Activated naive CD4-positive, alpha-beta T cell treated with anti-CD3 and anti-CD28 coated beads for 36 hours (primary cell): ENCODE measurements around the gene PIGK. TPM values are rescaled to one million over a fixed set of nuclear protein-coding genes. Genes with fewer than 3 reads are reported as not detected.
A peak's percentile ranks its signal among the peaks of the same experiment; 100 is the strongest.

Experiments used
- CTCF ChIA-PET: fragments of 350-600 bp; sonication (Branson Sonifier 250); formaldehyde crosslinking; loops from one replicate; lab custom pipeline; 2021; ENCODE audit warnings: antibody characterized with exemption; lab: Charles Lee
- DNase-seq: peaks from one replicate; pipeline ENCODE4 v3.0.0-alpha.2; 2020
- H3K27ac Mint-ChIP-seq: one replicate; pipeline ENCODE4 v1.8.0; 2021; ENCODE audit warnings: mild to moderate bottlenecking, mixed read lengths
- H3K27me3 Mint-ChIP-seq: one replicate; pipeline ENCODE4 v1.8.0; 2021; ENCODE audit warnings: low read depth, mixed read lengths
- H3K36me3 Mint-ChIP-seq: one replicate; pipeline ENCODE4 v1.8.0; 2021; ENCODE audit warnings: low read depth, mixed read lengths
- H3K4me1 Mint-ChIP-seq: one replicate; pipeline ENCODE4 v1.8.0; 2021; ENCODE audit warnings: low read depth, mixed read lengths
- H3K4me3 Mint-ChIP-seq: one replicate; pipeline ENCODE4 v1.8.0; 2021; ENCODE audit warnings: mild to moderate bottlenecking, moderate library complexity, mixed read lengths
- H3K9me3 Mint-ChIP-seq: one replicate; pipeline ENCODE4 v1.8.0; 2021; ENCODE audit warnings: mixed read lengths
- intact Hi-C: fragments of 100-400 bp; cut with micrococcal nuclease; formaldehyde crosslinking; loops from one replicate; pipeline ENCODE4 v1.15.1; 2023
- total RNA-seq, 2 experiments: library from RNA; stranded (reverse); gene quantifications; one replicate each; pipeline ENCODE4 v1.2.3, GENCODE V29; 2021

Gene PIGK
- total RNA-seq = 10 to 100 TPM; 27.3 to 30.8 TPM

GRCh38 chr1:77219166-77219887, at the start of gene PIGK:
Gene PIGK (minus strand): TSS chr1:77219430. CDS start chr1:77219402, 28 bp downstream.
- Mint-ChIP-seq H3K27ac (peak within 1 kb of the TSS; percentile 94), H3K4me3 (peak within 1 kb of the TSS; percentile 93), H3K9me3 (no peaks in the 10 kb centered on the region), H3K27me3 (no peaks in the 10 kb centered on the region), H3K4me1 (peaks cover 37% of the 10 kb centered on the region), H3K36me3 (peaks cover 23% of the 10 kb centered on the region)
- CTCF ChIA-PET = interaction anchor here (1.3 kb wide), 1 partner anchor 42 kb away, joined by 4 read pairs; no protein-coding TSS in a partner anchor
- intact Hi-C loops = loop anchor here (1.0 to 5.0 kb wide), 10 partner anchors 48 to 1145 kb away; partner anchors contain the start of genes AK5, FUBP1, ST6GALNAC3 and USP33
- peak; percentile 95 for DNase-seq

- Mint-ChIP-seq H3K4me1 (peaks cover 3% of the 10 kb centered on the region), H3K27ac (no peak overlapping the region), H3K4me3 (no peak overlapping the region), H3K9me3 (no peaks in the 10 kb centered on the region), H3K27me3 (no peaks in the 10 kb centered on the region), H3K36me3 (no peaks in the 10 kb centered on the region)
- peak; percentile 29 for DNase-seq
- intact Hi-C loops = loop anchor here (1.0 kb wide), 1 partner anchor 48 kb away; the partner anchor contains the start of gene PIGK
- CTCF ChIA-PET = interaction anchor here (1.5 kb wide), 1 partner anchor 15 kb away, joined by 3 read pairs; the partner anchor contains the start of gene AK5
Measured at GRCh38 chr1:77267035-77267434, 47.8 kb upstream of the PIGK start.

GRCh38 chr1:77265180-77265579, 46.0 kb upstream of the PIGK start:
- no peaks in the 10 kb centered on the region for H3K36me3 Mint-ChIP-seq
- H3K4me3 Mint-ChIP-seq = no peak overlapping the region
- H3K9me3 Mint-ChIP-seq = no peaks in the 10 kb centered on the region
- no peaks in the 10 kb centered on the region for H3K4me1 Mint-ChIP-seq
- no peak overlapping the region for H3K27ac Mint-ChIP-seq
- intact Hi-C loops = no loop called here
- DNase-seq = no peak
- H3K27me3 Mint-ChIP-seq = no peaks in the 10 kb centered on the region
- CTCF ChIA-PET = interaction anchor here (0.6 kb wide), 1 partner anchor 17 kb away, joined by 3 read pairs; no protein-coding TSS in a partner anchor

DNA sequence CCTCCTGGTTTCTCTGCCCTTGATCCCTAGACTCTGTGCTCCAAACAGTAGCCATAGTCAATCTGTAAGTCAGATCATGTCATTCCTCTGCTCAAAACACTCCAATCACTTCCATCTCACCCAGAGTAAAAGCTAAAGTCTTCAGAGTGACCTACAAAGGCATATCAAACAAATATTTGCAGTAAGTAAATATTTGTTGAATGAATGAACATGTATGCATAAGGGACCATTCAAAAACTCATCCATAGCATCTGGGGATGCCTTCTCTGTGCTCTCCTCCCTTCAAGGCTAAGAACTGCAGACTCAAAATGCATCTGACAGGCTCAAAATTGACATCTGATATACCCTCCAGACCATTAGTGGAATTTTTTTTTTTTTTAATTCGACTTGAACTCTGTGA, 44.5 kb upstream of the PIGK start:
- Mint-ChIP-seq H3K4me1 (no peaks in the 10 kb centered on the region), H3K27me3 (no peaks in the 10 kb centered on the region), H3K4me3 (no peak overlapping the region), H3K27ac (no peak overlapping the region), H3K36me3 (no peaks in the 10 kb centered on the region), H3K9me3 (no peaks in the 10 kb centered on the region)
- DNase-seq = no peak
- CTCF ChIA-PET = no interaction called here
- intact Hi-C loops = no loop called here

- H3K36me3 Mint-ChIP-seq = peaks cover 17% of the 10 kb centered on the region
- H3K4me3 Mint-ChIP-seq = no peak overlapping the region
- no peak overlapping the region for H3K27ac Mint-ChIP-seq
- H3K9me3 Mint-ChIP-seq = peaks cover 61% of the 10 kb centered on the region
- intact Hi-C loops = no loop called here
- H3K4me1 Mint-ChIP-seq = no peaks in the 10 kb centered on the region
- H3K27me3 Mint-ChIP-seq = no peaks in the 10 kb centered on the region
- DNase-seq = no peak
- CTCF ChIA-PET = no interaction called here
Measured at GRCh38 chr1:77253211-77253610, 34.0 kb upstream of the PIGK start.

GRCh38 chr1:77250126-77250525, 30.9 kb upstream of the PIGK start:
- Mint-ChIP-seq H3K4me1 (no peaks in the 10 kb centered on the region), H3K36me3 (peaks cover 22% of the 10 kb centered on the region)
- intact Hi-C loops = no loop called here

GRCh38 chr1:77245830-77246229, 26.6 kb upstream of the PIGK start:
- CTCF ChIA-PET = no interaction called here
- DNase-seq = no peak
- intact Hi-C loops = no loop called here
- Mint-ChIP-seq H3K36me3 (peaks cover 17% of the 10 kb centered on the region), H3K27me3 (no peaks in the 10 kb centered on the region), H3K4me1 (no peaks in the 10 kb centered on the region), H3K9me3 (peaks cover 24% of the 10 kb centered on the region), H3K4me3 (no peak overlapping the region), H3K27ac (no peak overlapping the region)

More at GRCh38 chr1:77250126-77250525, 30.9 kb upstream of the PIGK start:
- no peak overlapping the region for H3K27ac Mint-ChIP-seq
- H3K27me3 Mint-ChIP-seq = no peaks in the 10 kb centered on the region
- H3K9me3 Mint-ChIP-seq = peaks cover 47% of the 10 kb centered on the region
- CTCF ChIA-PET = interaction anchor here (0.7 kb wide), 1 partner anchor 671 kb away, joined by 3 read pairs; no protein-coding TSS in a partner anchor
- no peak for DNase-seq
- no peak overlapping the region for H3K4me3 Mint-ChIP-seq

GRCh38 chr1:77239311-77239710, 20.1 kb upstream of the PIGK start:
- Mint-ChIP-seq H3K27ac (no peak overlapping the region), H3K36me3 (peaks cover 1% of the 10 kb centered on the region), H3K27me3 (no peaks in the 10 kb centered on the region), H3K4me3 (no peak overlapping the region), H3K9me3 (peaks cover 5% of the 10 kb centered on the region), H3K4me1 (peaks cover 5% of the 10 kb centered on the region)
- CTCF ChIA-PET = no interaction called here
- intact Hi-C loops = no loop called here
- DNase-seq = no peak

GRCh38 chr1:77238462-77238861, 19.2 kb upstream of the PIGK start:
- Mint-ChIP-seq H3K27ac (no peak overlapping the region), H3K4me3 (no peak overlapping the region), H3K27me3 (no peaks in the 10 kb centered on the region), H3K9me3 (peaks cover 6% of the 10 kb centered on the region), H3K4me1 (peaks cover 5% of the 10 kb centered on the region), H3K36me3 (peaks cover 1% of the 10 kb centered on the region)
- CTCF ChIA-PET = interaction anchor here (0.7 to 1.0 kb wide), 2 partner anchors 122 to 295 kb away, joined by 3 to 12 read pairs; no protein-coding TSS in a partner anchor
- DNase-seq = no peak
- intact Hi-C loops = no loop called here

DNA sequence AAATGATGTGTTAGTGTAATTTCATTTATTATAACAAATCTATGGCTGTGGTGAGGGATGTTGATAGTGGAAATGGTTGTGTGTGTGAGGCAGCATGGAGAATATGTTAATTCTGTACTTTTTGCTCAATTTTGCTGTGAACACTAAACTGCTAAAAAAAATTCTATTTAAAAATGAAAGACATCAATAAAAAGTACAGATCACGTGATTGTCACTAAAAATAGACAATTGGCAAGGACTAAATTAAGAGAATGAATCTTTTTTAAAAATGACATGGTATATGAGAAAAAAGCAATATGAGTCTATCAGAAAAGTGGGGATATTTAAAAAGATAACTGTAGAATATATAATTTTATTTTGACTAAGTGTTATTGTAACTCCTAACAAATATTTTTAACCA, 15.7 kb upstream of the PIGK start:
- H3K36me3 Mint-ChIP-seq = no peaks in the 10 kb centered on the region
- DNase-seq = no peak
- H3K9me3 Mint-ChIP-seq = peaks cover 10% of the 10 kb centered on the region
- H3K4me1 Mint-ChIP-seq = peaks cover 5% of the 10 kb centered on the region
- H3K27ac Mint-ChIP-seq = no peak overlapping the region
- H3K27me3 Mint-ChIP-seq = no peaks in the 10 kb centered on the region
- intact Hi-C loops = no loop called here
- CTCF ChIA-PET = no interaction called here
- H3K4me3 Mint-ChIP-seq = no peak overlapping the region

- intact Hi-C loops = no loop called here
- no peak overlapping the region for H3K27ac Mint-ChIP-seq
- H3K27me3 Mint-ChIP-seq = no peaks in the 10 kb centered on the region
- CTCF ChIA-PET = no interaction called here
- H3K36me3 Mint-ChIP-seq = no peaks in the 10 kb centered on the region
- peaks cover 10% of the 10 kb centered on the region for H3K9me3 Mint-ChIP-seq
- no peak overlapping the region for H3K4me3 Mint-ChIP-seq
- peaks cover 5% of the 10 kb centered on the region for H3K4me1 Mint-ChIP-seq
- no peak for DNase-seq
Measured at GRCh38 chr1:77234096-77234495, 14.9 kb upstream of the PIGK start.

DNA sequence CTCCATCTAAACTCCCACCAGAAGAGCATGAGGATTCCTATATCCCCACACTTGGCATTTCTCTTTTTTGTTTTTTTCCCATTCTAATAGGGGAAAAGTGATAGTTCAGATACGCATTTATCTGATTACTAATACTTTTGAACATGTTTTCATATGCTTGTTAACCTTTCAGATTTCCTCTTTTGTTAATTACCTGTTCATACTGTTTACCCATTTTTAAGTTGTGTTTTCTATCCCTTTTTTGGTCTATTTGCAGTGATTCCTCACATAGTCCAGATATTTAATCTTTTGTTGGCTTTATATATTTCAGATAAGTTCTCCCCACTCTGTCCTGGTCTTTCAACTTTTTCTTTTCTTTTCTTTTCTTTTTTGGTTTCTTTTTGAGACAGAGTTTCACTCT, 13.6 kb upstream of the PIGK start:
- no peak overlapping the region for H3K27ac Mint-ChIP-seq
- H3K27me3 Mint-ChIP-seq = no peaks in the 10 kb centered on the region
- CTCF ChIA-PET = no interaction called here
- no peak overlapping the region for H3K4me3 Mint-ChIP-seq
- no peak for DNase-seq
- H3K9me3 Mint-ChIP-seq = peaks cover 10% of the 10 kb centered on the region
- H3K4me1 Mint-ChIP-seq = no peaks in the 10 kb centered on the region
- intact Hi-C loops = no loop called here
- no peaks in the 10 kb centered on the region for H3K36me3 Mint-ChIP-seq

DNA sequence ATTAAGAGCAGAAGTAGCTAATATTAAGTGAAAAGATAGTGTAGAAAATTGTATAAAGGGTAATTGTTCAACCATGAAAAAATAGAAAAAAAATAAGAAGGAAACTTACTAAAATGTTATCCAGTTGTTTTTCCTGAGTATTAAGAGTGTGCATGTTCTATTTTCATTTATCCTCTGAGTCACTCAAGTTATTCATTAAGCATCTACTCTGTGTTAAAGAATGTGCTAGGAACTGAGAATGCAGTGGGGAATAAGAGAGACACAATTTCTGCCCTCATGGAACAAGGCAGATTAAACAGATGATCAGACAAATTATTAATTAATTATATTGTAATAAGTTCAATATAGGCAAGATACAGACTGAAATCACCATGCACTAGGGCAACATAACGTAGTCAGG, 10.8 kb upstream of the PIGK start:
- Mint-ChIP-seq H3K27ac (no peak overlapping the region), H3K9me3 (peaks cover 10% of the 10 kb centered on the region), H3K27me3 (no peaks in the 10 kb centered on the region), H3K4me1 (no peaks in the 10 kb centered on the region), H3K4me3 (no peak overlapping the region), H3K36me3 (no peaks in the 10 kb centered on the region)
- intact Hi-C loops = no loop called here
- DNase-seq = no peak
- CTCF ChIA-PET = interaction anchor here (1.1 kb wide), 1 partner anchor 36 kb away, joined by 4 read pairs; no protein-coding TSS in a partner anchor
